HG03457 (cell line): ENCODE data around the gene NPLOC4.

ENCODE experiments used
- ATAC-seq: cut with Tn5 transposase; IDR thresholded peaks from one replicate; pipeline ENCODE4 v1.9.1; 2021; ENCODE audit warnings: moderate number of reproducible peaks; ENCODE audit not compliant: unreplicated experiment

Gene NPLOC4

DNA sequence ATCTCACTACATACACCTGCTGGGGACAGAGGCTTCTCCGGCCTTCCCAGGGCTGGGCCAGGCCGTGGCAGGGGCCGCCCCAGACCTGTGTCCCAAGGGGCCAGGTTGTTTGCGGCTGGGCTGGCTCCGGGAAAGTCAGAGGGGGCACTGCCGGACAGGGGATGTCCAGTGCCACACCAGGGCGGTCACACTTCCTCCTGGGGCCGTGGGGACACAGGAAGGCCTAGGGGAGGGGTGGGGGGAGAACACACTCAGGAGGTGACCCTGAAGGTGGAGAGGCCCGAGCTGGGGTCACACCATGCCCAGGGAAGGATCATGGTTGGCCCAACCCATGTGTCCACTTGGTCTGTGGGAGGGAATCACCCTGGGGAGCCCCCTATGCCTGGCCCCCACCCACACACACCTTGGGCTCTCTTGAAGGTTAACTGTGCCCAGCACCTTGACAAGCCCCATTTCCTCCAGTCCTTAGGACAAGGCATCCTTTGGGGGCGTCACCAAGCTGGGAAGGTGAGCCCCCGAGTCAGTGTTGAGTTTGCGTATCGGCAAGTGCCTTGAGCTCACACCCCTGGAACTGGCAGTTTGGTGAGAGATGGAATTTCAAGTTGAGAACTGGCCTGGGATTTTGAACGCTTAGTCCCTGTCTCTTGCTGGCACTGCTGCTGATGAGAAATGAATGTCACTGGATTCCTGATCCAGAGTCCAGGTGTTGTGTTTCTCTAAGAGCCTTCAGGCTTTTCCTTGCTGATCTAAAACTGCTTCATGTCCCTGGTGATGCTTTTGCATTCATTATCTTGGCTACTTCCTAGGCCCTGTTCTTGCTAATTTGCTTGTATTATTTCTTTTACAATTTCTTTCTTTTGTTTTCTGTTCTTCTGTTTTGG is 116.7 kb downstream of the NPLOC4 start:
- ATAC-seq = no peak

DNA sequence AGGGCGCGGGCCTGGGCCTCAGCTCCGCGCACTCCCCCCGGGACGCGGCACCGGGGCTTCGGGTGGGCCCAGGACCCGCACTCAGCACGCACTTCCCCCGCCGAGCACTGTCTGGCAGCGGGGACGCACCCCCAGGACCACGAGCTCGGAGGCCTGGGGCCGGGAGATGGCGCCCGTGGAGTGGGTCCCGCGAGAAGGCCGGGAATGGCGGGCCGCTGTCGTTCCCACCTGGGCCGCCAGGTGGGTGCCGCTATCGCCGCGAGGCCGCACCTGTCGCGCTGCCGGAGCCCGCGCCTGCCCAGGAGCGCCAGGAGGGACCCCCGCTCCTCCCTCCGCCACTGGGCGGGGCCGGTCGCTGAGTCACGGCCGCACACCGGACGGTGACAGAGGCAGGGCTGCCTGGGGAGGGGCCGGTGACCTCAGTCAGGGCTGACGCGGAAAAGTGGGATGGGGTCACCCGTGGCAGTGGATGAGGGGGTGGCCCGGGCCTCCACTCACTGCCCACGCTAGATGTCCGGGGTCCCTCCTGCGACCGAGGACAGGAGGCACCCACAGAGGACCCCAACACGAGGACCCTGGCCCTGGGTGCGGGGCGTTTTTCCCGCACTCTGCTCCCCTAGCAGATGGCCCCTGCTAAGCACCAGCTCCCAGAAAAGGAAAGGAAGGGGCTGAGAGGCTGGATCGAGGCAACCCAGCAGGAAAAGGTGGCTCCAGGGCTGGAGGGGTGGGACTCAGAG is 117.5 kb downstream of the NPLOC4 start:
- ATAC-seq = no peak

DNA sequence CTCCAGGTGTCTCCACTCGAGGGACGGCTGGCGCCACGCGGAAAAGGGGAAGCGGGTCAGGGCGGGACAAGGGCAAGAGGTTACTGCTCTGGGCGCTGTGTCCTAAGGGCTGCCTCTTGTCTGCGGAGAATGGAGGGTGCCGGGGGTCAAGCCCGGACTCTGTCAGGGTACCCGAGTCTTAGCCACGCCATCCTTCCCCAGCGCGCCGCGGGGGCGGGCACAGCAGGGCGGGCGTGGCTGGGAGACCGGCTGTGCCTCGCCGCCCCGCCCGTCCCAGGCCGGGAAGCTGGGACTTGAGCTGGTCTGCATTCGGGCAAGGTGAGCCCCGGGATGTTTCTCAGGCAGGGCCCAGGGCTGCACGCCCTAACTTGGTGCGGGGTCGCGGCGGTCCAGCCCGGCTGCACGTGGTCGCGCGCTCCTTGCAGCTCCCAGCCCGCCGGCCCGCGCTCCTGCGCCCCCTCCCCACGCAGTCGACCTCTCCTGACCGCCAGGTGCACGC is 118.1 kb downstream of the NPLOC4 start:
- ATAC-seq = no peak

DNA sequence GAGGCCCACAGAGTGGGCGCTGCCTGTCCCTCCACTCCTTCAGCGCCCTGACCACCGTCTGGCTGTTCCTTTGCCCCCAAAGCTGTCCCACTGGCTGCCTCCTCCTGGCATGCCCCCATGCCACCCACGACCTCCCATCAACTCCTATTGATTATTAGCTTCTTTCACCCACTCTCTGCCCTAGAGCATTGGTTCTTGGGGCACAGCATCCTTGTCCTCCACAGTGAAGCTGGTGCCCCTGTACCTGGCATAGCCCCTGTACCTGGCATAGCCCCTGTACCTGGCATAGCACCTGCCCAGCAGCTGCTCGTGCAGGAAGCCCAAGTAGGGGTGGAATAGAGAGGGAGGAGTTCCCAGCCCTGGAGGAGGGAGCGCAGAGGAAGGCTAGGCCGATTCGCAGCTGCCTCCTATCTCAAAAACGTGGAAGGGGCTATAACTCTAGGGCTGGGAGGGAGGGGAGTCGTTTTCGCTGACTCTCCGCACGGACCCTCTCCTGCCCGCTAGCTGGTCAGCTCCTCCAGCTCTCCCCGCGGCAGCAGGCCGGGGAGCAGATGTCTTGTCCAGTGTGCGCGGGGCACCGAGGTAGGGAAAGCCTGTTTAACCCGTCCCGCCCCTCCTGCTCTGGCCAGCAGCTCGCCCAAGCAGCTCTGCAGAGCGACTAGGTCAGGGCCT is 118.7 kb downstream of the NPLOC4 start:
- ATAC-seq = no peak

DNA sequence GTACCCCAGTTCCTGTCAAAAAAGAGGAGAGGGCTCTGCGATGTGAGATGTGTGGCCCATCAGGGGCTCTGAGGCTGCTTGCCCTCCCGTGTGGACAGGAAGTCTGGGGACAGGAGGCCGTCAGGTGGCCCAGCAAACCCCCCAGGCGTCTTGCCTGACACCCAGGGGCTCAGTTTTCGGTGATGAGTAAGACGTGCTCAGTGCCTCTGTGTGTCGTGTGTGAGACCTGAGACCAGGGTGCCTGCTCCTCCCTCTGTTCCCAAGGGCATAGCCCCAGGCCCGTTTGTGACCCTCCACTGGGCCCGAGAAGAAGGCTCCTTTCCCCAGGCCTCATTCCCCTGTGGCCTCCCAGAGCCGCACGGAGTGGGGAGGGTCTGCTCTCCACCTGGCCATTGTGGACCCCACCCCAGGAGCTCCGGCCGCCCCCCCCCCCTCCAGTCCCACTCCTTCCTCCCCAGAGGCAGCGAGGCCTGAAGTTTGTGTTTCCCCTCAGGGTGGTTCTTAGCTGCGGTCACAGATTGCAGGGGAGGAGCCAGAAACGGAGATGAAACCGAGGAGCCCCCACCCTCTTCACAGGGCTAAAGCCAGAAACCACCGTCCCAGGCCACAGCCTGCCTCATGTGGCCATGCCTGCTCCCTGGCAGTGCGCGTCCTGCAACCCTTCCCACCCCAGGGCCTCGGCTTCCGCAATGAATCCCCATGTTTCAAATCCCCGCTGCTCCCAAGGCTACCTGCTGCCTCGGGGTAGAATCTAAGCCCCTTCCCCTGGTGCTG is 119.4 kb downstream of the NPLOC4 start:
- no peak for ATAC-seq

DNA sequence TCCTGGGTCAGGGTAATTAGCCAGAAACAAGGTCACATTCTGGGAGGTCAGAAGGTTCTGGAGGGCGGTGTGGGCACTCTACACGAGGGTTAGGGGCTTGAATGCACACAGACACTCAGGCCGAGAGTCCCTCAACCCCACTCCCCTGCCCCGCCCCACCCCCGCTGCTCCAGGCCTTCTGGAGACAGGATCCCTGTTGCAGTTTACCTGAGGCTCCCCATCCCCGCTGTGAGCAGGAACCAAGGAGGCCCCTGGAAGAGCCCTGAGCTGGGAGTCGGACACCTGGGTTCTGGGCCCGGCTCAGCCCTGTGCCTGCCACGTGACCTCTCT is 119.9 kb downstream of the NPLOC4 start:
- no peak for ATAC-seq

DNA sequence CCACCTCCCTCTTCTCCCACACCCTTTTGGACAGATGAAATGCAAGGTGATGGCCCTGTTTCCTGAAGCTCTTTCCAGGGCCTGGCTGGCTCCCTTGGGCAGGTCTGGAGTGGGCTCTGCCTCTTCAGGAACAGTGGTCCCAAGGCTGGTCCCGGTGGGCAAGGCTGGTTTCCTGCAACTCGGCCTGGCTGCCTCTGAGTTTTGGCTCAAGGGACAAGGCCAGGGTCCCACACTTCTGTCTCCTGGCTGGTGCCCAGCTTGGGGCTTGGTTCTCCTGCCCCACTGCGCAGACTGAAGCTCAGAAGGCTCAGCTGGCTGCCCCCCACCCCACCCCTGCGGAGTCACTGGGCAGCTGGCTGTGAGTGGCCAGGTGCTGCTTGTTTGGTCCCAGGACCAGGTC is 120.5 kb downstream of the NPLOC4 start:
- ATAC-seq = no peak

DNA sequence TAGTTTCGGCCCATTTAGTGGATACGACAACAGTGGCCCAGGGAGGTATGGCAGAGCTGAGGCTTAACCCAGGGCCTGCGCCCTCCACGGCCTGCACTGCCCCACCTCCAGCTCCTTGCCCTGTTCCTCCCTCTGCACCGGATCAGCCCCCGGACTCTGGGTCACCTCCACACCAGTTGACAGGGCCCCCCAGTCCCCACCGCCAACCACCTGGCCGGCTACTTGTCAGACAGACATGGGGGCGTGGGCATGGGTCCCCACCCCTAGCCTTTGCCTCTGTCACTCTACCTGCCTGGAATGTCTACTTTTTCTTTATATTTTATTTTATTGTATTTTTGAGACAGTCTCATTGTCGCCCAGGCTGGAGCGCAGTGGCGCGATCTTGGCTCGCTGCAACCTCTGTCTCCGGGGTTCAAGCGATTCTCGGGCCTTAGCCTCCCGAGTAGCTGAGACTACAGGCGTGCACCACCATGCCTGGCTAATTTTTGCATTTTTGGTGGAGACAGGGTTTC is 121.3 kb downstream of the NPLOC4 start:
- no peak for ATAC-seq

DNA sequence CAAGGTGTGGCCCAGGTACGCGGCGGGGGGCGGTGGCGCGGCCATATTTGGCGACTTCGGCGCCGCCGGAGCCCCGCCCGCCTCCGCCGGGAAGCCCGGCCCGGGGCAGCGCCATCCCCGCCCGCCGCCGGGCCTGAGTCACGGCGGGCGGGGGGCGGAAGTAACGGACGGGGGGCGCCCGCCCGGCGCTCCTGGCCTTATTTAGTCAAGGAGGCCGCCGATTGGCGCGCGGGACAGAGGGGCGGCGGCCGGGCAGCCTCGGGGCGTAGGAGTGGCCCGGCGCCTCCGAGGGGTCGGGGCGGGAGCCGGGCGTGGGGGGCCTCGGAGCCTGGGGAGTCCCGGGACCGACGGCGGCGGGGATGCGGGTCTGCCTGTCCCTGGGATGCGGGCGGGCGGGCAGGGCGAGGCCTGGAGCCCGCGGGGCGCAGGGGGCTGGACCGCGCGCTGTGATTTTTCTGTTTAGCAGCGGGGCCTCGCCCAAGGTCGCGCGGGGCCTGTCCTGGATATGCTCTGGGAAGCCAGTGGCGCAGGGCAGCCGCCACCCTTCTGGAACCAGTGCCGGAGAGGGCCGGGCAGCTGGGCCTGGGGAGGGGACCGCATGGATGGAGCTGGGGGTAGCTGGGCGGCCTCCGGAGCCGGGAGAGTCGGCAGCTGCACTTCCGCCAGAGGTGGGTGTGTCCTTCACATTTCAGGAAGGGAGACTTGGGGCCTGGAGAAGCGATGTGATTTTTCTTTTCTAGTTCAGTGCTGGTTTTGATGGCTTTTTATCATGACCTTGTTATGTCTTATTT is 122.0 kb downstream of the NPLOC4 start:
- no peak for ATAC-seq

DNA sequence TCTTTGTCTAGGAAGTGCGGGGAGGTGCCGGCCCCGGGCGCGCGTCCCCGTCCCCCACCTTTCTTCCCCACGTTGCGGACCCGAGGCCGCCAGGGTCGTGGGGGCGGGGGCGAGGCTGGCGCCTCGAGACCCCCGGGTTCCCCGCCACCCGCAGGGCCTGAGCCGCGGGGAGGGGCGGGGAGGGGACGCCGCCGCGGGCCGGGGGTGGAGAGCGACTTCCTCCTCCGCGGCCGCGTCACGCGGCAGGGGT is 122.5 kb downstream of the NPLOC4 start:
- ATAC-seq = no peak

DNA sequence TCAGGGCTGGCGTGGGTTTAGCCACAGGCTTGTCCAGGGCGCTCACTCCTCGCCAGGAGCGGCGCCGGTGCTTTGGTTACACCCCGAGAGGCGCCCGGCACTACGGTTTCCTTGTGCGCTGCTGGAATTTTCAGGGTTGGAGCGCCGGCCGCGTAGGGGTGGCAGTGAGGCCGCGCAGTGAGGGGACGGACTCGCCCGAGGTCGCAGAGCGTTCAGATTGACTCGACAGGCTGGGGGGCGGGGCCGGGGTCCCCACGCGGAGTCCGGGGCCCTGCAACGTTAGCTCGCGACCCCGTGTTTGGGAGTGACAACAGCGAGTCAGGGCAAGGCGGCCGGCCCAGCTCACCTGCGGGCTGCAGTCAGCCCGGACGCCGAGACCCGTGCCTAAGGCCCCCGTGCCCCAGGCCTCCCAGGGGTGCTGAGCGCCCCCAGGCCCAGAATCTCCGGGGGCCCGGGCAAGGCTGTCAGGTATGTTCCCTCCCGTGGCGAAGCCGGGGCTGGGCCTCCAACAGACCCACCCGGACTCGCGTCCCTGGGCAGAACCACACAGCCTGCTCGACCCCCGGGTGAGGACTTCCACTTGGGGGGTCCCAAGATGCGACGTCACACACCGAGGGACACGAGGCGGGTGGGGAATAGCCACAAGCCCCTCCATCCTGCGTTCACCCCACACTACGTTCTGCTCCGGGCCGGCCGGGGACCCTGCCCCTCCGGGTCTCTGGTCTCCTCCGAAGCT is 123.0 kb downstream of the NPLOC4 start:
- ATAC-seq = no peak

DNA sequence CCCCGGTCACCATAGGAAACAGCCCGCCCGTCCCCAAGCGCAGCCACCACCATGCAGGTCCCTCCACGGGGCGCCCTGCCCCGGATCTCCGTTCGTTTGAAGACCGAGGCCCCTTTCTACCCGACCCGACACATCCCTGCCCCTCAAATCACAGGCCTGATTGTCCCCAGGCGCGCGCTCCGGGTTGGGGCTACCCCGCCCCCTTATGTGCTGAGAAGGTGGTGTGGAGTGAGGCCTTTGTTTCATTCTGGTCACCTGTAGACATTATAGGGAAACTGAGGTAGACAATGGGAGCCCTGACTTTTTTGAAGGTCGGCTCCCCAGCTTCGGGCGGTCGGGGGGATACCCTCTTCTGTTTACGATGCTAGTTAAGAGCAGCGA is 123.5 kb downstream of the NPLOC4 start:
- ATAC-seq = no peak

DNA sequence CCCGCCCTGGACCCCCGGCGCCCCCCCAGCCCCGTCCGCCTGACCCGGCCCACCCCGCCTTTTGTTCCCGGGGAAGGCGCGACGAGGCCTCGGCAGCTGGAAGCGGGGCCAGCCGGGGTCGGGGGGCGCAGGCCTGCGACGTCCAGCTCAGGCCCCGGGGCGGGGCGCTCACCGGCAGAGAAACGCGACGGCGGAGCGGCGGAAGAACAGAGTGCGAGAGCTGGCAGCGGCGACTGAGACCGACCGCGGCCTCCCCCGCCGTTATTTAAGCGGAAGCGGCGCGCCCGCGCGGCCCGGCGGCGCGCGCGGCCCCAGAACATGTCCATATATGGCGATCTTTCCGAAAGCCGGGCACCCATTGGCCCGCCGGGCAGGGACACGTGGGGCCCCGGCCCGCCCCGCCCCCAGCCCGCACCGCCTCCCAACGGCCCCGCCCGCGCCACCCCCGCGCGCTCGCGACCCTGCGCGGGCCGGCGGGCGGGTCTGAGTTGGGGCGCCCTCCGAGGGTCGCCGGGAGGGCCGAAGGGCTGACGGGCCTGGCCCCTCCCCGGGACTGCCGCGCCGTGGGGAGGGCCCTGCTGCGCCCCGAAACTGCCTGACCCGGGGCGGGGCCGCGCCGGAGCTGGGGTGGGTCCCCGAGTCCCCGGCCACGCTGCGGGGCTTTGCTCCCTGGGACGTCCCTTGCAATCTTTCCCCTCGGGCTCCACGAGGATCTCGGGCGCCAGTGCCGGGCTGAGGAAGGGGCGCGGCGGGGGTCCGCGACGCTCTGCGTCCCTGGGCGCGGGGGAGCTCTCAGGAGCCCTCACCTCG is 124.1 kb downstream of the NPLOC4 start, which contains the start of gene ACTG1:
Gene ACTG1 (minus strand): TSS at position 238 of the 810 bp plus-strand sequence. CDS start 445 bp downstream, outside the sequence.
- ATAC-seq = peak; percentile 25

DNA sequence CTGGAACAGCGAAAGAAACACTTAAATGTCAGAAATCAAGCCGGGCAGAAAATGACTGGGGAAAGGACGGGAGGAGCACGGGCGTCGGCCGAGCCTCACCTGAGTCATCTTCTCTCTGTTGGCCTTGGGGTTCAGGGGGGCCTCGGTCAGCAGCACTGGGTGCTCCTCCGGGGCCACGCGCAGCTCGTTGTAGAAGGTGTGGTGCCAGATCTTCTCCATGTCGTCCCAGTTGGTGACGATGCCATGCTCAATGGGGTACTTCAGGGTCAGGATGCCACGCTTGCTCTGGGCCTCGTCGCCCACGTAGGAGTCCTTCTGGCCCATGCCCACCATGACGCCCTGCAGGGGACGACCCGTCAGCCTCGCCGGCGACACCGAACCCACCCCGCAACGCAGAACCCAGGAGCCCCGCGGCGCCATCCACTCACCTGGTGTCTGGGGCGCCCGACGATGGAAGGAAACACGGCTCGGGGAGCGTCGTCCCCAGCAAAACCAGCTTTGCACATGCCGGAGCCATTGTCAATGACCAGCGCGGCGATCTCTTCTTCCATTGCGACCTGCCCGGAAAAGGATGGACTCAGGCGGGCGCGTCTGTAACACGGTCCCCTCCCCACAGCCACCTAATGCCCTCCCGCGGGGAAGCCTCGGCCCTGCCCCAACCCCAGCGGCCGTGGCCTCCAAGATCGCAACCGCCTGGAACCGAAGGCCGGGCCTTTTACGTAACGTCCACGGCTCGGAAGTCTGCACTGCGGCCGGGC is 124.9 kb downstream of the NPLOC4 start:
- peak; percentile 4 for ATAC-seq

DNA sequence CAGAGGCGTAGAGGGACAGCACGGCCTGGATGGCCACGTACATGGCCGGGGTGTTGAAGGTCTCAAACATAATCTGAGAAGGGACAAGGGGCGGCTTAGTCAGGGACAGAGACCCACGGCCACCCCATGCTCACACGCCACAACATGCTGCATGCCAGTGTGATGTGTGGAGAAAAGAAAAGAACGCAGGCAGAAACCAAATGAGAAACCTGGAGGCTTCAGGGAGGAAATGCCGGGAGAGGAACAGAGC is 125.4 kb downstream of the NPLOC4 start:
- ATAC-seq = no peak

DNA sequence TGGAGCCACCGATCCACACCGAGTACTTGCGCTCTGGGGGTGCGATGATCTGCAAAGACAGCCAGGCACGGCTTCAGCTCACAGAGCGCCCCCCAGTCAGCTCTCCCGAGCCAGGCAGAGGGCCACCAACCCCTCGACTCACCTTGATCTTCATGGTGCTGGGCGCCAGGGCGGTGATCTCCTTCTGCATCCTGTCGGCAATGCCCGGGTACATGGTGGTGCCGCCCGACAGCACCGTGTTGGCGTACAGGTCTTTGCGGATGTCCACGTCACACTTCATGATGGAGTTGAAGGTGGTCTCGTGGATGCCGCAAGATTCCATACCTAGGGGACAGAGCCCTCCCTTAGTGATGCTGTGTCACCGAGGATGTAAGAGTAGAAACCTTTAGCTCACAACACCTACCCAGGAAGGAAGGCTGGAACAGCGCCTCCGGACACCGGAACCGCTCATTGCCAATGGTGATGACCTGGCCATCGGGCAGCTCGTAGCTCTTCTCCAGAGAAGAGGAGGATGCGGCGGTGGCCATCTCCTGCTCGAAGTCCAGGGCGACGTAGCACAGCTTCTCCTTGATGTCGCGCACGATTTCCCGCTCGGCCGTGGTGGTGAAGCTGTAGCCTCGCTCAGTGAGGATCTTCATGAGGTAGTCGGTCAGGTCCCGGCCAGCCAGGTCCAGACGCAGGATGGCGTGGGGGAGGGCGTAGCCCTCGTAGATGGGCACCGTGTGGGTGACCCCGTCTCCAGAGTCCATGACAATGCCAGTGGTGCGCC is 125.9 kb downstream of the NPLOC4 start:
- no peak for ATAC-seq

DNA sequence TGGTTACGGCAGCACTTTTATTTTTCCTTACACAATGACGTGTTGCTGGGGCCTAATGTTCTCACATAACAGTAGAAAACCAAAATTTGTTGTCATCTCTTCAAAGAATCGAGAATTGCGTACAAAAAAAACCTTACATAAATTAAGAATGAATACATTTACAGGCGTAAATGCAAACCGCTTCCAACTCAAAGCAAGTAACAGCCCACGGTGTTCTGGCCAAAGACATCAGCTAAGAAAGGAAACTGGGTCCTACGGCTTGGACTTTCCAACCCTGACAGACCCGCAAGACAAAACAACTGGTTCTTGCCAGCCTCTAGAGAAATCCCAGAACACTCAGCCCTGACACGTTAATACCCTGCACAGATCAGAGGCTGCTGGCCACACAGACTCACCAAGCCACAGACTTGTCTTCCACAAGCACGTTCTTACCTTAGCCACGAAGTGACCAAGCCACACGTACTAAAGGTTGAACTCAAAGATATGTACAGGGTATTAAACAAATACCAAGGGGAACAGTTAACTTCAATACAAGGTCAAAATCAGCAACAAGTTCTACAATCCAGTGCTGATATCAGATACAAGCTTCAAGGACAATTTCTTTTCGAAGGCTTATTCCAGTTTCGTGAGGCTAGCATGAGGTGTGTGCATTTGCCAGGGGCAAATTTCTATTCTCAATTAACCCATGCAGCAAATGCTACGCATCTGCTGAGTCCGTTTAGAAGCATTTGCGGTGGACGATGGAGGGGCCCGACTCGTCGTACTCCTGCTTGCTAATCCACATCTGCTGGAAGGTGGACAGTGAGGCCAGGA is 126.7 kb downstream of the NPLOC4 start:
- ATAC-seq = no peak
